Neural progenitor cell (in vitro differentiated cells): ENCODE results near the gene KRT222. TPM values are rescaled to one million over a fixed set of nuclear protein-coding genes. Genes with fewer than 3 reads are reported as not detected.

Experiments
- DNase-seq: peaks from one replicate; pipeline ENCODE4 v3.0.0-alpha.2; 2016; ENCODE audit warnings: low spot score
- H2AFZ ChIP-seq: fragments of 200-600 bp; sonication (generic); replicated peaks from 2 replicates; pipeline ENCODE4 v1.6.1; 2016; ENCODE audit warnings: antibody characterized with exemption
- H3F3A ChIP-seq: fragments of 200-600 bp; sonication (generic); 2 replicates; pipeline ENCODE4 v1.6.1; 2016; ENCODE audit warnings: antibody characterized with exemption, low read depth
- H3K27ac ChIP-seq: fragments of 200-600 bp; sonication (generic); 2 replicates; pipeline ENCODE4 v1.5.1; 2016; ENCODE audit warnings: mild to moderate bottlenecking
- H3K27me3 ChIP-seq: fragments of 200-600 bp; sonication (generic); 2 replicates; pipeline ENCODE4 v1.6.1; 2016; ENCODE audit warnings: mild to moderate bottlenecking, moderate library complexity
- H3K36me3 ChIP-seq: fragments of 200-600 bp; sonication (generic); 2 replicates; pipeline ENCODE4 v1.5.1; 2016
- H3K4me1 ChIP-seq: fragments of 200-600 bp; sonication (generic); 2 replicates; pipeline ENCODE4 v1.6.1; 2016; ENCODE audit warnings: mixed run types
- H3K4me2 ChIP-seq: fragments of 200-600 bp; sonication (generic); 2 replicates; pipeline ENCODE4 v1.6.1; 2016
- H3K4me3 ChIP-seq: fragments of 200-600 bp; sonication (generic); 2 replicates; pipeline ENCODE4 v1.5.1; 2016
- H3K79me2 ChIP-seq: fragments of 200-600 bp; sonication (generic); 2 replicates; pipeline ENCODE4 v1.6.1; 2016; ENCODE audit warnings: low read depth
- H3K9ac ChIP-seq: fragments of 200-600 bp; sonication (generic); 2 replicates; pipeline ENCODE4 v1.6.1; 2016
- H3K9me3 ChIP-seq: fragments of 200-600 bp; sonication (generic); 2 replicates; pipeline ENCODE4 v1.5.1; 2016; ENCODE audit warnings: low read depth
- H4K20me1 ChIP-seq: fragments of 200-600 bp; sonication (generic); 2 replicates; pipeline ENCODE4 v1.6.1; 2016; ENCODE audit warnings: low read depth
- H3K27ac Mint-ChIP-seq: 3 replicates; pipeline ENCODE4 v1.8.0; 2021; ENCODE audit warnings: mixed read lengths
- H3K27me3 Mint-ChIP-seq: 2 replicates; pipeline ENCODE4 v1.8.0; 2022; ENCODE audit warnings: low read depth, mild to moderate bottlenecking, inconsistent platforms, moderate library complexity, mixed read lengths; ENCODE audit not compliant: insufficient read depth
- H3K36me3 Mint-ChIP-seq: 3 replicates; pipeline ENCODE4 v1.8.0; 2021; ENCODE audit warnings: mixed read lengths
- H3K4me1 Mint-ChIP-seq: 3 replicates; pipeline ENCODE4 v1.8.0; 2021; ENCODE audit warnings: mixed read lengths
- H3K4me3 Mint-ChIP-seq: 3 replicates; pipeline ENCODE4 v1.8.0; 2021; ENCODE audit warnings: mild to moderate bottlenecking, moderate library complexity, mixed read lengths
- H3K9me3 Mint-ChIP-seq: 3 replicates; pipeline ENCODE4 v1.8.0; 2020; ENCODE audit warnings: mixed read lengths
- CTCF ChIP-seq: fragments of 200-600 bp; sonication (generic); IDR thresholded peaks from 2 replicates; pipeline ENCODE4 v1.5.1; 2017; ENCODE audit warnings: antibody characterized with exemption, mild to moderate bottlenecking
- EZH2 ChIP-seq: fragments of 200-600 bp; sonication (generic); IDR thresholded peaks from 2 replicates; pipeline ENCODE4 v1.6.1; 2017; ENCODE audit warnings: antibody characterized with exemption, mild to moderate bottlenecking, moderate library complexity
- EZH2phosphoT487 ChIP-seq: fragments of 200-600 bp; sonication (generic); IDR thresholded peaks from 2 replicates; pipeline ENCODE4 v1.6.1; 2017; ENCODE audit warnings: antibody characterized with exemption
- total RNA-seq: library from RNA; depleted of rRNA; stranded (reverse); fragments of >200 nt; gene quantifications from 2 replicates; pipeline ENCODE4 v1.2.3, GENCODE V29; 2015; ENCODE audit warnings: low replicate concordance

The KRT222 gene
- total RNA-seq, 1 donor from 2014 or later: 0.39 TPM

GRCh38 chr17:40699853-40700252, 34.9 kb upstream of the KRT222 start:
- Mint-ChIP-seq H3K27me3 (no peaks in the 10 kb centered on the region), H3K4me1 (no peaks in the 10 kb centered on the region), H3K27ac (peak overlapping the region; percentile 30), H3K9me3 (no peaks in the 10 kb centered on the region), H3K4me3 (no peak overlapping the region), H3K36me3 (no peaks in the 10 kb centered on the region)
- H2AFZ ChIP-seq: peak overlapping the region; percentile 26
- H4K20me1 ChIP-seq: no peaks in the 10 kb centered on the region
- DNase-seq: no peak
- H3K9me3 ChIP-seq: no peaks in the 10 kb centered on the region
- H3K4me3 ChIP-seq: no peak overlapping the region
- no peak overlapping the region for H3K27ac ChIP-seq
- no peak overlapping the region for H3K9ac ChIP-seq
- H3K27me3 ChIP-seq: no peaks in the 10 kb centered on the region
- no peak overlapping the region for H3K4me2 ChIP-seq
- H3K79me2 ChIP-seq: no peaks in the 10 kb centered on the region
- no peaks in the 10 kb centered on the region for H3F3A ChIP-seq
- no peak for TF ChIP-seq CTCF
- no peak for TF ChIP-seq EZH2phosphoT487
- no peaks in the 10 kb centered on the region for H3K36me3 ChIP-seq
- peaks cover 6% of the 10 kb centered on the region for H3K4me1 ChIP-seq

GRCh38 chr17:40699371-40699770, 34.4 kb upstream of the KRT222 start:
- DNase-seq: no peak
- H3K4me3 ChIP-seq: no peak overlapping the region
- H3K27ac Mint-ChIP-seq: no peak overlapping the region
- H3K9me3 Mint-ChIP-seq: no peaks in the 10 kb centered on the region
- no peaks in the 10 kb centered on the region for H3K9me3 ChIP-seq
- H3K27me3 ChIP-seq: no peaks in the 10 kb centered on the region
- TF ChIP-seq CTCF (no peak), EZH2 (no peak), EZH2phosphoT487 (no peak)
- H3K27ac ChIP-seq: no peak overlapping the region
- H3K36me3 Mint-ChIP-seq: no peaks in the 10 kb centered on the region
- no peaks in the 10 kb centered on the region for H3K79me2 ChIP-seq
- no peak overlapping the region for H3K4me3 Mint-ChIP-seq
- no peak overlapping the region for H3K9ac ChIP-seq
- no peaks in the 10 kb centered on the region for H3K36me3 ChIP-seq
- peaks cover 6% of the 10 kb centered on the region for H3K4me1 ChIP-seq
- no peaks in the 10 kb centered on the region for H4K20me1 ChIP-seq
- H3K4me2 ChIP-seq: no peak overlapping the region
- no peaks in the 10 kb centered on the region for H3K4me1 Mint-ChIP-seq
- no peaks in the 10 kb centered on the region for H3K27me3 Mint-ChIP-seq
- H2AFZ ChIP-seq: no peak overlapping the region
- H3F3A ChIP-seq: no peaks in the 10 kb centered on the region

GRCh38 chr17:40697297-40697696, 32.3 kb upstream of the KRT222 start:
- peak; percentile 28 for DNase-seq
- H3F3A ChIP-seq: no peaks in the 10 kb centered on the region
- Mint-ChIP-seq H3K4me1 (no peaks in the 10 kb centered on the region), H3K4me3 (no peak overlapping the region), H3K9me3 (no peaks in the 10 kb centered on the region), H3K36me3 (no peaks in the 10 kb centered on the region), H3K27ac (no peak overlapping the region), H3K27me3 (no peaks in the 10 kb centered on the region)
- peak overlapping the region; percentile 83 for H2AFZ ChIP-seq
- no peak overlapping the region for H3K4me2 ChIP-seq
- no peaks in the 10 kb centered on the region for H3K27me3 ChIP-seq
- no peaks in the 10 kb centered on the region for H3K9me3 ChIP-seq
- H3K36me3 ChIP-seq: no peaks in the 10 kb centered on the region
- no peaks in the 10 kb centered on the region for H3K79me2 ChIP-seq
- H3K4me3 ChIP-seq: no peak overlapping the region
- TF ChIP-seq EZH2 (no peak), EZH2phosphoT487 (no peak), CTCF (no peak)
- H3K9ac ChIP-seq: no peak overlapping the region
- H3K4me1 ChIP-seq: peaks cover 6% of the 10 kb centered on the region
- no peak overlapping the region for H3K27ac ChIP-seq
- H4K20me1 ChIP-seq: no peaks in the 10 kb centered on the region
